ENCODE data around the gene TMEM131.

GRCh38 chr2:97983134-97983533 lies 12.6 kb downstream of the TMEM131 start:
- TF ChIP-seq CTCF (IDR thresholded peaks at IDR 0.05; ENCODE audit: borderline replicate concordance, extremely low read depth, low read length, poor library complexity, severe bottlenecking) (no peak), EZH2 (IDR thresholded peaks at IDR 0.05; ENCODE audit: borderline replicate concordance, low read depth, low read length, severe bottlenecking) (no peak)

Measured in DND-41 (cell line).